ENCODE results near the gene SLC16A10. TPM values are rescaled to one million over a fixed set of nuclear protein-coding genes. Genes with fewer than 3 reads are reported as not detected.

SLC16A10 gene
- total and polyA plus RNA-seq, 2 of the 4 experiments (the other 2 are of a cell fraction), result not detected

DNA sequence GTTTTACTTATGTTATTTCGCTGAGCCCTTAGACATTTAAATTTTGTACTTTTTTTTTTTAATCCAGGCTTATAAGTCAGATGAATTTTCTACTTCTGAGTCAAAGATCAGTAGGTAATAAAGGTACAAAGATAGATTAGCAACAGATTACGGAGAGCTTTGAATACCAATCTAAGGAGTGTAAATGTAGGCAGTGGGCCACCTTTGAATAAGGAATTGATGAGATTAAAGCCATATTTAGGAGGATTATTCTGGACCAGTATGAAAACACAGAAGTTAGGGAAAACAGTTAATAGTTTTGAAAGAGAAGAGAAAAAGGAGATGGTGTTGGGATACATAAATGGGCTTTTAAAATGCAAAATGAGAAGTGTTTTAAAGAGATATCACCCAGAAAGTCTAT, 117.6 kb downstream of the SLC16A10 start:
- Histone ChIP-seq H2BK5ac (ENCODE audit: low read depth, low read length, poor library complexity, severe bottlenecking) (no peak overlapping the region), H3K79me1 (ENCODE audit: low read depth in 1 of 2, low read length in 2 of 2) (no peaks in the 10 kb centered on the region), H4K5ac (ENCODE audit: low read depth, low read length) (no peak overlapping the region), H3K18ac (ENCODE audit: low read depth, low read length) (no peak overlapping the region), H3K9me3 (ENCODE audit: control insufficient read depth, insufficient read depth, low read length) (no peaks in the 10 kb centered on the region), H3K36me3 (ENCODE audit: control insufficient read depth, insufficient read depth, low read length) (no peaks in the 10 kb centered on the region), H2AK5ac (ENCODE audit: low read depth, low read length) (no peak overlapping the region), H3K9ac (ENCODE audit: low read depth, low read length) (no peak overlapping the region), H4K8ac (ENCODE audit: low read depth in 2 of 2, low read length in 2 of 2) (no peak overlapping the region), H3K4me2 (ENCODE audit: low read depth, low read length) (no peak overlapping the region), H2BK15ac (ENCODE audit: low read depth, low read length) (no peak overlapping the region), H3K14ac (replicated peaks; ENCODE audit: low read depth, low read length) (no peak overlapping the region), H2AK9ac (replicated peaks; ENCODE audit: low read depth, low read length, poor library complexity) (no peak overlapping the region), H3K4ac (ENCODE audit: low read depth, low read length) (no peak overlapping the region), H3K27ac (ENCODE audit: insufficient read depth, low read length) (no peak overlapping the region), H4K91ac (ENCODE audit: insufficient read depth, low read depth, low read length) (no peak overlapping the region), H3K9me1 (ENCODE audit: insufficient read depth, low read length) (no peaks in the 10 kb centered on the region), H2BK120ac (ENCODE audit: low read depth, low read length) (no peak overlapping the region), H3K56ac (ENCODE audit: extremely low read depth, insufficient read depth, low read length) (no peak overlapping the region), H3K27me3 (ENCODE audit: control insufficient read depth, insufficient read depth, low read length) (peaks cover 3% of the 10 kb centered on the region), H2AFZ (replicated peaks; ENCODE audit: low read length, poor library complexity) (no peak overlapping the region), H4K20me1 (ENCODE audit: insufficient read depth, low read length) (no peaks in the 10 kb centered on the region), H3K4me1 (ENCODE audit: control insufficient read depth, insufficient read depth, low read length) (no peaks in the 10 kb centered on the region), H2BK20ac (ENCODE audit: low read depth, low read length) (no peak overlapping the region), H3K23ac (ENCODE audit: low read depth, low read length) (no peak overlapping the region), H3K4me3 (ENCODE audit: insufficient read depth, low read depth, low read length) (no peak overlapping the region)
- POLR2A ChIA-PET (ENCODE audit: unreplicated experiment), result no interaction called here
- dilution Hi-C loops (cut with HindIII; ENCODE audit: low sequenced_read_pairs, unreplicated experiment), result no loop called here
- intact Hi-C loops (cut with micrococcal nuclease), result no loop called here
- TF ChIP-seq POLR2A (IDR thresholded peaks at IDR 0.05; ENCODE audit: low read depth, low read length) (no peak), NFE2L2 (IDR thresholded peaks at IDR 0.05; ENCODE audit: low read depth, low read length) (no peak), FOS (IDR thresholded peaks at IDR 0.05; ENCODE audit: low read depth, low read length) (no peak), CHD1 (IDR thresholded peaks at IDR 0.05; ENCODE audit: low read depth, low read length) (no peak), SMC3 (IDR thresholded peaks at IDR 0.05; ENCODE audit: low read depth, low read length) (no peak), BHLHE40 (IDR thresholded peaks at IDR 0.05; ENCODE audit: low read depth, low read length) (no peak), CEBPB (IDR thresholded peaks at IDR 0.05; ENCODE audit: low read depth, low read length) (no peak), RCOR1 (IDR thresholded peaks at IDR 0.05; ENCODE audit: insufficient replicate concordance, low read length) (no peak), RAD21 (IDR thresholded peaks at IDR 0.05; ENCODE audit: low read length) (no peak), MXI1 (IDR thresholded peaks at IDR 0.05; ENCODE audit: borderline replicate concordance, low read depth, low read length) (no peak), MAFK (IDR thresholded peaks at IDR 0.05; ENCODE audit: low read depth, low read length) (no peak), MAZ (IDR thresholded peaks at IDR 0.05; ENCODE audit: borderline replicate concordance, low read depth, low read length) (no peak), RFX5 (IDR thresholded peaks at IDR 0.05; ENCODE audit: low read depth, low read length) (no peak)
- TF ChIP-seq, protein P1, sequence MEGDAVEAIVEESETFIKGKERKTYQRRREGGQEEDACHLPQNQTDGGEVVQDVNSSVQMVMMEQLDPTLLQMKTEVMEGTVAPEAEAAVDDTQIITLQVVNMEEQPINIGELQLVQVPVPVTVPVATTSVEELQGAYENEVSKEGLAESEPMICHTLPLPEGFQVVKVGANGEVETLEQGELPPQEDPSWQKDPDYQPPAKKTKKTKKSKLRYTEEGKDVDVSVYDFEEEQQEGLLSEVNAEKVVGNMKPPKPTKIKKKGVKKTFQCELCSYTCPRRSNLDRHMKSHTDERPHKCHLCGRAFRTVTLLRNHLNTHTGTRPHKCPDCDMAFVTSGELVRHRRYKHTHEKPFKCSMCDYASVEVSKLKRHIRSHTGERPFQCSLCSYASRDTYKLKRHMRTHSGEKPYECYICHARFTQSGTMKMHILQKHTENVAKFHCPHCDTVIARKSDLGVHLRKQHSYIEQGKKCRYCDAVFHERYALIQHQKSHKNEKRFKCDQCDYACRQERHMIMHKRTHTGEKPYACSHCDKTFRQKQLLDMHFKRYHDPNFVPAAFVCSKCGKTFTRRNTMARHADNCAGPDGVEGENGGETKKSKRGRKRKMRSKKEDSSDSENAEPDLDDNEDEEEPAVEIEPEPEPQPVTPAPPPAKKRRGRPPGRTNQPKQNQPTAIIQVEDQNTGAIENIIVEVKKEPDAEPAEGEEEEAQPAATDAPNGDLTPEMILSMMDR (conservative IDR thresholded peaks at IDR 0.05; ENCODE audit: low read depth, low read length), result no peak
- TF ChIP-seq, protein P2, sequence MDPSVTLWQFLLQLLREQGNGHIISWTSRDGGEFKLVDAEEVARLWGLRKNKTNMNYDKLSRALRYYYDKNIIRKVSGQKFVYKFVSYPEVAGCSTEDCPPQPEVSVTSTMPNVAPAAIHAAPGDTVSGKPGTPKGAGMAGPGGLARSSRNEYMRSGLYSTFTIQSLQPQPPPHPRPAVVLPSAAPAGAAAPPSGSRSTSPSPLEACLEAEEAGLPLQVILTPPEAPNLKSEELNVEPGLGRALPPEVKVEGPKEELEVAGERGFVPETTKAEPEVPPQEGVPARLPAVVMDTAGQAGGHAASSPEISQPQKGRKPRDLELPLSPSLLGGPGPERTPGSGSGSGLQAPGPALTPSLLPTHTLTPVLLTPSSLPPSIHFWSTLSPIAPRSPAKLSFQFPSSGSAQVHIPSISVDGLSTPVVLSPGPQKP (IDR thresholded peaks at IDR 0.05; ENCODE audit: borderline replicate concordance, low read depth, low read length), result no peak
- TF ChIP-seq, protein P3, sequence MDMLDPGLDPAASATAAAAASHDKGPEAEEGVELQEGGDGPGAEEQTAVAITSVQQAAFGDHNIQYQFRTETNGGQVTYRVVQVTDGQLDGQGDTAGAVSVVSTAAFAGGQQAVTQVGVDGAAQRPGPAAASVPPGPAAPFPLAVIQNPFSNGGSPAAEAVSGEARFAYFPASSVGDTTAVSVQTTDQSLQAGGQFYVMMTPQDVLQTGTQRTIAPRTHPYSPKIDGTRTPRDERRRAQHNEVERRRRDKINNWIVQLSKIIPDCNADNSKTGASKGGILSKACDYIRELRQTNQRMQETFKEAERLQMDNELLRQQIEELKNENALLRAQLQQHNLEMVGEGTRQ (IDR thresholded peaks at IDR 0.05; ENCODE audit: low read depth, low read length), result no peak
- in situ Hi-C loops (cut with MboI; ENCODE audit: low sequenced_read_pairs), result loop anchor here (5.0 to 25.0 kb wide), 2 partner anchors 148 to 668 kb away; no protein-coding TSS in a partner anchor
- CTCF ChIA-PET, result no interaction called here
- ATAC-seq (ENCODE audit: low read depth), result no peak
- BruUV-seq (replicated peaks), result no TSS peak
- DNase-seq, result no peak
- 100% methylated on average over 1 of the region's 2 CpGs; no CpG with 5 or more reads in 1 of the 2 experiments for WGBS, 2 experiments (ENCODE audit: extremely low coverage in 2 of 2, insufficient read length in 1 of 2)
